Heart right ventricle (tissue), 16 donors: ENCODE results near the gene SIRT7. TPM values are rescaled to one million over a fixed set of nuclear protein-coding genes. Genes with fewer than 3 reads are reported as not detected.

Experiments
- ATAC-seq, 8 donors: fragments of 200-7000 bp; cut with Tn5 transposase; one replicate each; pipeline ENCODE4 v1.9.1; 2020; ENCODE audit warnings: mild to moderate bottlenecking in 8 of 8, moderate library complexity in 8 of 8, moderate number of reproducible peaks in 1 of 8
- DNase-seq, 2 donors: peaks; one replicate each; pipeline ENCODE4 v3.0.0-alpha.2; 2020
- H3K27ac ChIP-seq, 10 donors: fragments of 200-600 bp; sonication (generic) in 2 of 10; one replicate each; pipeline versions ENCODE4 v1.5.0 to v1.8.0; 2020 to 2022; ENCODE audit warnings: mild to moderate bottlenecking in 3 of 10
- H3K27me3 ChIP-seq, 7 donors: fragments of 200-600 bp; one replicate each; pipeline ENCODE4 v1.8.0; 2021 to 2022; ENCODE audit warnings: mild to moderate bottlenecking in 2 of 7
- H3K36me3 ChIP-seq, 9 donors: fragments of 200-600 bp; sonication (generic) in 1 of 9; one replicate each; pipeline versions ENCODE4 v1.5.0 to v1.8.0; 2020 to 2022; ENCODE audit warnings: mild to moderate bottlenecking in 2 of 9
- H3K4me1 ChIP-seq, 9 donors: fragments of 200-600 bp; sonication (generic) in 1 of 9; one replicate each; pipeline versions ENCODE4 v1.5.0 to v1.8.0; 2020 to 2022; ENCODE audit warnings: mild to moderate bottlenecking in 4 of 9
- H3K4me3 ChIP-seq, 10 donors: fragments of 200-600 bp; sonication (generic) in 2 of 10; one replicate each; pipeline versions ENCODE4 v1.5.0 to v1.8.0; 2020 to 2022; ENCODE audit warnings: mild to moderate bottlenecking in 7 of 10, moderate library complexity in 2 of 10
- H3K9me3 ChIP-seq, 11 donors: fragments of 200-600 bp in 10 of 11; sonication (generic) in 2 of 11; one replicate each; pipeline versions ENCODE4 v1.5.0 to v1.8.0; 2013 to 2022; ENCODE audit warnings: mild to moderate bottlenecking in 2 of 11, control low read depth in 1 of 11, moderate library complexity in 1 of 11
- CTCF ChIP-seq, 9 donors: fragments of 200-600 bp; sonication (generic) in 2 of 9; IDR thresholded peaks; one replicate each; pipeline versions ENCODE4 v1.5.0 to v1.8.0; 2021 to 2022; ENCODE audit warnings: antibody characterized with exemption in 9 of 9, mild to moderate bottlenecking in 5 of 9, moderate library complexity in 1 of 9
- WGBS, 2 donors: extraction: QIAGEN DNeasy Blood & Tissue Kit; methylation state at CpG; one replicate each; pipeline ENCODE4 v1.1.7; 2013; ENCODE audit warnings: inconsistent platforms in 1 of 2; 5-methylcytosine and 5-hydroxymethylcytosine counted together
- intact Hi-C, 10 donors: fragments of 100-400 bp; cut with DNase I; formaldehyde crosslinking; loops; one replicate each; pipeline versions ENCODE4 v1.11.1 to v1.14.2; 2022
- polyA plus RNA-seq, 2 donors: library from polyadenylated mRNA; stranded (reverse); fragments of 200-250 nt; gene quantifications; one replicate each; pipeline ENCODE4 v1.2.3, GENCODE V29; 2013
- total RNA-seq, 10 donors: library from RNA; stranded (reverse); fragmentation: NEBNext Ultra II Directional in 3 of 10; extraction: Animal tissue kit (Norgen Biotek cat#: 25700) in 3 of 10; gene quantifications; one replicate each; pipeline versions ENCODE4 v1.2.1 to v1.2.4, GENCODE V29; 2021 to 2023
- donor health status: Arrhythmogenic right ventricular cardiomyopathy.
- donor health status: ischemic (EF 13 %, LVEDD 7.1; RV severe dilation, severe dysfunction).
- donor health status: healthy with polysubstance abuse.
- donor health status: DM: no; HTN: yes; CAD: no.
- donor health status: DM: no; HTN: no; CAD: no.
- donor health status: ischemic (EF 25% LVEDD 6.9; RV normal size, moderate dysfunction).
- donor health status: ischemic (EF 25% LVEDD 5.7; RV mildly dilated, moderate dysfunction).
- donor health status: healthy.
- donor health status: DM: yes; HTN: yes; CAD: no.
- donor health status: Ischemic cardiomyopathy.
- donor health status: ischemic (EF 35%, LVEDD 5.7; RV mildly dilated, moderate dysfunction).
- donor health status: nonischemic (EF 11% LVEDD 7.7; RV severe dilation, severe dysfunction).
- donor health status: DM: yes; HTN: yes; CAD: no.
- donor health status: PGD.
- donor health status: ischemic (EF 29% LVEDD 5.4; RV normal size, mild dysfunction).
- donor health status: nonischemic (EF 23%, LVEDD 6.1; RV moderate dilation, normal function).

SIRT7 gene
- total and polyA plus RNA-seq, 12 donors = 4.4 to 15.7 (median 6.2) TPM

GRCh38 chr17:81921996-81922565 is 4.1 kb upstream of the SIRT7 start:
- TF ChIP-seq CTCF (IDR thresholded peaks at IDR 0.05) = no peak
- no peak for ATAC-seq
- Histone ChIP-seq H3K4me3 (no peak overlapping the region), H3K9me3 (no peaks in the 10 kb centered on the region), H3K36me3 (peaks cover 0 to 42% (median 10%) of the 10 kb centered on the region in 9 donors), H3K27me3 (no peaks in the 10 kb centered on the region), H3K27ac (peak overlapping the region in 1 of 10 donors; percentile 97), H3K4me1 (peaks cover 24 to 87% (median 56%) of the 10 kb centered on the region in 9 donors)
- intact Hi-C loops = loop anchor here in 1 of 10 donors (5.0 kb wide), 1 partner anchor 45 kb away; no protein-coding TSS in a partner anchor
- no peak for DNase-seq
- 94 to 96% methylated on average over 23 of the region's 23 CpGs for WGBS, 2 donors

DNA sequence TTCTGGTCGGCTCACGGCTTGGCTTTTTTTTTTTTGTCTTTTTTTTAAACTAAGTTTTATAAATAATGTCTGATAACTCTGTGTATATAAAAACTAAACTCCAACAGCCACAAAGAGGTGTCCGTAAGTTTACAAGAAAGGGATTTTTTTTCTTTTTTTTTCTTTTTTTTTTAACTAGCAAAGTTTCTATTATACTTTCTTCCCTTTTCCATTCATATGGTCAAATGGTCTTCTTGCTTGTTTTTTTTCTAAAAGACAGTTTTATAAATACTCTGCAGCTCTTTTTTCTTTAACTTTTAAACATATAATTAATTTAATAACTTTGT is 3.5 kb upstream of the SIRT7 start:
- DNase-seq (no peak), ATAC-seq (no peak)
- WGBS, 2 donors = 82 to 87% methylated on average over 3 of the region's 3 CpGs
- Histone ChIP-seq H3K36me3 (peaks cover 0 to 42% (median 10%) of the 10 kb centered on the region in 9 donors), H3K4me1 (peaks cover 28 to 91% (median 59%) of the 10 kb centered on the region in 9 donors), H3K27ac (peak overlapping the region in 1 of 10 donors; percentile 97), H3K4me3 (no peak overlapping the region), H3K27me3 (no peaks in the 10 kb centered on the region), H3K9me3 (no peaks in the 10 kb centered on the region)
- intact Hi-C loops = loop anchor here in 1 of 10 donors (5.0 kb wide), 1 partner anchor 44 kb away; no protein-coding TSS in a partner anchor
- no peak for TF ChIP-seq CTCF (IDR thresholded peaks at IDR 0.05)

GRCh38 chr17:81920612-81921536 is 2.9 kb upstream of the SIRT7 start:
- WGBS, 2 donors = 88 to 89% methylated on average over 33 of the region's 33 CpGs
- no peak for TF ChIP-seq CTCF (IDR thresholded peaks at IDR 0.05)
- ATAC-seq (no peak), DNase-seq (no peak)
- Histone ChIP-seq H3K9me3 (no peaks in the 10 kb centered on the region), H3K4me1 (peaks cover 24 to 91% (median 54%) of the 10 kb centered on the region in 9 donors), H3K27ac (peak overlapping the region in 1 of 10 donors; percentile 97), H3K36me3 (peaks cover 0 to 42% (median 10%) of the 10 kb centered on the region in 9 donors), H3K27me3 (no peaks in the 10 kb centered on the region), H3K4me3 (no peak overlapping the region)
- intact Hi-C loops = loop anchor here in 1 of 10 donors (5.0 kb wide), 1 partner anchor 44 kb away; no protein-coding TSS in a partner anchor

- WGBS, 2 donors = 84 to 90% methylated on average over 15 of the region's 15 CpGs
- DNase-seq = no peak
- Histone ChIP-seq H3K36me3 (peaks cover 0 to 60% (median 19%) of the 10 kb centered on the region in 9 donors), H3K4me3 (no peak overlapping the region), H3K9me3 (no peaks in the 10 kb centered on the region), H3K27ac (peak overlapping the region in 4 of 10 donors; percentile 23 to 72 (median 35)), H3K4me1 (peaks cover 12 to 76% (median 37%) of the 10 kb centered on the region in 9 donors), H3K27me3 (no peaks in the 10 kb centered on the region)
- intact Hi-C loops = no loop called here
- ATAC-seq = no peak
- TF ChIP-seq CTCF (IDR thresholded peaks at IDR 0.05) = no peak
Observed at GRCh38 chr17:81918832-81919545, 1.0 kb upstream of the SIRT7 start.
